Measurements from ENCODE around the gene SMG1.
"Not testable (repeated sequence)": the region's sequence is repeated elsewhere in the genome, so short reads cannot be mapped to it uniquely, and the experiment has no call there.

GRCh38 chr16:18876301-18876700, 49.9 kb downstream of the SMG1 start:
- not testable (repeated sequence) for TF ChIP-seq EZH2 (IDR thresholded peaks at IDR 0.05; ENCODE audit: borderline replicate concordance, low read length); CTCF (conservative IDR thresholded peaks at IDR 0.05 in 1 of 2, IDR thresholded peaks at IDR 0.05 in 1 of 2; ENCODE audit: extremely low read depth in 1 of 2, insufficient read depth in 1 of 2, low read depth in 1 of 2, low read length in 2 of 2)

Measured in mammary epithelial cell (primary cell).